H1 (cell line): ENCODE data around the gene SAMD14. TPM values are rescaled to one million over a fixed set of nuclear protein-coding genes. Genes with fewer than 3 reads are reported as not detected.

Source experiments
- CTCF ChIA-PET: fragments of 300-600 bp; sonication (Branson Sonifier 250); formaldehyde crosslinking; loops from one replicate; lab custom pipeline; 2021; ENCODE audit not compliant: partially characterized antibody; lab: Charles Lee
- POLR2A ChIA-PET: fragments of 300-600 bp; sonication (Branson Sonifier 250); formaldehyde crosslinking; loops from one replicate; lab custom pipeline; 2021; ENCODE audit warnings: inconsistent platforms; ENCODE audit not compliant: partially characterized antibody; lab: Charles Lee
- DNase-seq, 2 experiments: peaks; one replicate each; pipeline versions ENCODE4 v3.0.0 to v3.0.0-alpha.2; 2010 to 2022; ENCODE audit warnings: low spot score in 2 of 2, low read depth in 1 of 2, mixed read lengths in 1 of 2
- FAIRE-seq: peaks from 2 replicates; lab custom pipeline; 2011; peaks lifted over from hg19 to GRCh38; lab: Jason Lieb, UNC
- H2AFZ ChIP-seq: 2 replicates; pipeline ENCODE4 v1.8.1; 2012; ENCODE audit warnings: low read length, inconsistent platforms
- H2AK5ac ChIP-seq: 2 replicates; pipeline ENCODE4 v1.6.1; 2013; ENCODE audit warnings: low read depth, low read length
- H2BK120ac ChIP-seq: replicated peaks from 2 replicates; pipeline ENCODE3; 2013; ENCODE audit warnings: low read depth, low read length, inconsistent platforms
- H2BK12ac ChIP-seq: 2 replicates; pipeline ENCODE4 v1.6.1; 2013; ENCODE audit warnings: low read depth, low read length
- H2BK15ac ChIP-seq: 2 replicates; pipeline ENCODE4 v1.6.1; 2013; ENCODE audit warnings: low read length
- H2BK20ac ChIP-seq: 2 replicates; pipeline ENCODE4 v1.6.1; 2013; ENCODE audit warnings: low read length
- H2BK5ac ChIP-seq: 2 replicates; pipeline ENCODE4 v1.6.1; 2013; ENCODE audit warnings: low read depth, low read length
- H3K14ac ChIP-seq: 2 replicates; pipeline ENCODE4 v1.6.1; 2013; ENCODE audit warnings: inconsistent platforms; ENCODE audit not compliant: insufficient read length
- H3K18ac ChIP-seq: 2 replicates; pipeline ENCODE4 v1.6.1; 2013; ENCODE audit warnings: low read length; ENCODE audit errors: extremely low read depth
- H3K23ac ChIP-seq: 2 replicates; pipeline ENCODE4 v1.6.1; 2013; ENCODE audit warnings: inconsistent platforms; ENCODE audit not compliant: insufficient read length
- H3K23me2 ChIP-seq: 2 replicates; pipeline ENCODE4 v1.6.1; 2013; ENCODE audit warnings: low read depth, low read length
- H3K27ac ChIP-seq: 2 replicates; pipeline ENCODE4 v1.6.1; 2011; ENCODE audit warnings: low read depth, low read length, inconsistent platforms
- H3K27me3 ChIP-seq, 4 experiments: replicated peaks in 1 of 4; 1 replicate in 1 of 4; 2 replicates in 3 of 4; pipeline versions ENCODE4 v1.6.1 to v1.8.1; 2011 to 2013; ENCODE audit warnings: low read length in 3 of 4, mild to moderate bottlenecking in 3 of 4, inconsistent platforms in 2 of 4, mixed read lengths in 2 of 4, moderate library complexity in 1 of 4; ENCODE audit not compliant: control insufficient read depth in 3 of 4, insufficient read depth in 3 of 4; ENCODE audit errors: extremely low read depth in 1 of 4
- H3K36me3 ChIP-seq, 4 experiments: 2 replicates each; pipeline versions ENCODE4 v1.6.1 to v1.8.1; 2011 to 2013; ENCODE audit warnings: mild to moderate bottlenecking in 4 of 4, low read length in 3 of 4, moderate library complexity in 2 of 4, control low read depth in 1 of 4, inconsistent platforms in 1 of 4; ENCODE audit not compliant: insufficient read depth in 4 of 4, control insufficient read depth in 2 of 4
- H3K4ac ChIP-seq: replicated peaks from 2 replicates; pipeline ENCODE3; 2013; ENCODE audit warnings: low read length, low read depth, mixed read lengths, inconsistent platforms; ENCODE audit not compliant: insufficient read length
- H3K4me1 ChIP-seq, 4 experiments: replicated peaks in 1 of 4; 1 replicate in 1 of 4; 2 replicates in 3 of 4; pipeline versions ENCODE4 v1.6.1 to v1.8.1; 2011 to 2013; ENCODE audit warnings: low read length in 3 of 4, inconsistent platforms in 2 of 4, mixed read lengths in 1 of 4; ENCODE audit not compliant: insufficient read depth in 4 of 4, control insufficient read depth in 3 of 4
- H3K4me2 ChIP-seq, 2 experiments: 2 replicates each; pipeline versions ENCODE4 v1.6.1 to v1.8.1; 2011 to 2013; ENCODE audit warnings: low read depth in 2 of 2, low read length in 2 of 2, control low read depth in 1 of 2, inconsistent platforms in 1 of 2, mild to moderate bottlenecking in 1 of 2; ENCODE audit not compliant: insufficient read depth in 1 of 2
- H3K4me3 ChIP-seq, 4 experiments: fragments of 200-600, 300-600 bp in 1 of 4; sonication (generic), shearing (Covaris generic), sonication (Bioruptor Twin) in 1 of 4; 2 replicates each; pipeline versions ENCODE4 v1.5.1 to v1.8.1; 2011 to 2016; ENCODE audit warnings: low read length in 4 of 4, low read depth in 3 of 4, control low read depth in 2 of 4, inconsistent platforms in 2 of 4, mild to moderate bottlenecking in 2 of 4, mixed read lengths in 1 of 4, moderate library complexity in 1 of 4; ENCODE audit not compliant: insufficient read depth in 2 of 4; ENCODE audit errors: extremely low read depth in 1 of 4
- H3K56ac ChIP-seq: replicated peaks from 2 replicates; pipeline ENCODE3; 2013; ENCODE audit warnings: low read depth, mild to moderate bottlenecking, mixed read lengths, low read length, inconsistent platforms; ENCODE audit not compliant: insufficient read length
- H3K79me1 ChIP-seq: 2 replicates; pipeline ENCODE4 v1.6.1; 2013; ENCODE audit warnings: low read depth, low read length, control low read depth
- H3K79me2 ChIP-seq, 2 experiments: 2 replicates each; pipeline versions ENCODE4 v1.6.1 to v1.8.1; 2012 to 2013; ENCODE audit warnings: low read length in 2 of 2, mild to moderate bottlenecking in 2 of 2, inconsistent platforms in 1 of 2; ENCODE audit not compliant: insufficient read depth in 2 of 2, control insufficient read depth in 1 of 2
- H3K9ac ChIP-seq, 4 experiments: replicated peaks in 1 of 4; 1 replicate in 1 of 4; 2 replicates in 3 of 4; pipeline versions ENCODE4 v1.6.1 to v1.8.1; 2011 to 2013; ENCODE audit warnings: low read depth in 3 of 4, low read length in 3 of 4, control low read depth in 2 of 4, mild to moderate bottlenecking in 2 of 4, moderate library complexity in 2 of 4, inconsistent platforms in 1 of 4; ENCODE audit errors: extremely low read depth in 1 of 4
- H3K9me3 ChIP-seq, 2 experiments: 2 replicates each; pipeline versions ENCODE4 v1.6.1 to v1.8.1; 2012 to 2013; ENCODE audit warnings: mild to moderate bottlenecking in 2 of 2, moderate library complexity in 2 of 2, control low read depth in 1 of 2, inconsistent platforms in 1 of 2, low read depth in 1 of 2, low read length in 1 of 2, mixed read lengths in 1 of 2; ENCODE audit not compliant: insufficient read depth in 2 of 2
- H4K20me1 ChIP-seq, 2 experiments: replicated peaks in 1 of 2; 2 replicates each; pipeline versions ENCODE3 to v1.8.1; 2011 to 2013; ENCODE audit warnings: inconsistent platforms in 2 of 2, low read length in 2 of 2, mild to moderate bottlenecking in 1 of 2; ENCODE audit not compliant: insufficient read depth in 2 of 2, control insufficient read depth in 1 of 2
- H4K5ac ChIP-seq: 2 replicates; pipeline ENCODE4 v1.6.1; 2013; ENCODE audit warnings: low read length, low read depth, mixed read lengths, inconsistent platforms; ENCODE audit not compliant: insufficient read length
- H4K8ac ChIP-seq: 2 replicates; pipeline ENCODE4 v1.8.0; 2013; ENCODE audit warnings: mild to moderate bottlenecking, moderate library complexity, low read length, inconsistent platforms; ENCODE audit not compliant: insufficient read depth; ENCODE audit errors: extremely low read depth
- H4K91ac ChIP-seq: replicated peaks from 2 replicates; pipeline ENCODE3; 2013; ENCODE audit warnings: low read length, mixed read lengths, inconsistent platforms; ENCODE audit not compliant: insufficient read length
- BACH1 ChIP-seq: IDR thresholded peaks from 2 replicates; pipeline ENCODE4 v1.6.1; 2012; ENCODE audit warnings: low read length, improper control_type of control experiment
- BCL11A ChIP-seq, 2 experiments: IDR thresholded peaks; one replicate each; pipeline ENCODE4 v1.6.1; 2011; ENCODE audit warnings: low read depth in 2 of 2, low read length in 2 of 2, mild to moderate bottlenecking in 2 of 2
- EGR1 ChIP-seq: IDR thresholded peaks from 2 replicates; pipeline ENCODE4 v1.6.1; 2011; ENCODE audit warnings: low read depth, low read length, borderline replicate concordance
- NANOG ChIP-seq: IDR thresholded peaks from 2 replicates; pipeline ENCODE4 v1.6.1; 2011; ENCODE audit warnings: low read length, low read depth, mild to moderate bottlenecking, inconsistent platforms; ENCODE audit not compliant: insufficient read depth, poor library complexity, severe bottlenecking
- RBBP5 ChIP-seq: IDR thresholded peaks from 2 replicates; pipeline ENCODE4 v1.7.1; 2012; ENCODE audit warnings: low read depth, mild to moderate bottlenecking, inconsistent platforms, low read length, moderate library complexity, borderline replicate concordance
- WGBS, 2 experiments: shearing (Covaris generic) in 1 of 2; methylation state at CpG; one replicate each; pipeline versions ENCODE4 v1.1.6 to v1.1.7; 2013 to 2015; ENCODE audit warnings: low lambda C conversion rate in 2 of 2, mixed read lengths in 2 of 2, inconsistent platforms in 1 of 2, low coverage in 1 of 2, missing lambda C conversion rate in 1 of 2; ENCODE audit not compliant: insufficient replicate concordance in 2 of 2, insufficient coverage in 1 of 2, insufficient read length in 1 of 2; ENCODE audit errors: extremely low coverage in 1 of 2, missing lambda C conversion rate in 1 of 2; 5-methylcytosine and 5-hydroxymethylcytosine counted together
- polyA plus RNA-seq, 7 experiments: library from polyadenylated mRNA; depleted of rRNA in 3 of 7; stranded (reverse) in 5 of 7; unstranded in 2 of 7; fragments of >200 nt in 5 of 7; fragments of 200-250 nt in 2 of 7; gene quantifications; 1 replicate in 5 of 7; 2 replicates in 1 of 7; 4 replicates in 1 of 7; pipeline versions ENCODE4 v1.2.1 to v1.2.3, GENCODE V29; 2011 to 2013; ENCODE audit warnings: missing spikeins in 2 of 7, mixed read lengths in 2 of 7
- total RNA-seq: library from RNA; stranded (reverse); fragmentation: NEBNext Ultra II Directional; extraction: Animal tissue kit (Norgen Biotek cat#: 25700); gene quantifications from 2 replicates; pipeline ENCODE4 v1.2.1, GENCODE V29; 2021
- TF ChIP-seq, protein P1 (sequence below): IDR thresholded peaks from 2 replicates; pipeline ENCODE4 v1.6.1; 2011; ENCODE audit warnings: low read length, improper control_type of control experiment

The SAMD14 gene
- total and polyA plus RNA-seq, 2 of the 8 experiments (the other 6 are each of a cell fraction or from before 2014, with no cell fraction given): 5.7 to 5.8 TPM

DNA sequence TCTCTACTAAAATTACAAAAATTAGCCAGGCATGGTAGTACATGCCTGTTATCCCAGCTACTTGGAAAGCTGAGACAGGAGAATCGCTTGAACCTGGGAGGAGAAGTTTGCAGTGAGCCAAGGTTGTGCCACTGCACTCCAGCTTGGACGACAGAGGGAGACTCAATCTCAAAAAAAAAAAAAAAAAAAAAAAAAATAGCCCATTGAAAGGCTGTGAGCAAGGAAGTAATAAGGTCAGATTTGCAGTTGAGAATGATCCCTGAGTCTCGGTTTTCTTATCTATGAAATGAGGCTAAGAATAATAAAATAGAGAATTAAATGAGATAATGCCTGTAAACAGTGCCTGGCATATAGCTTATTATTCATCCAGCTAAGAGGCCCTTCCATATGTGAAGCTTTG, 36.2 kb downstream of the SAMD14 start:
- no peak overlapping the region for H2AFZ ChIP-seq

More for the DNA sequence above, 36.2 kb downstream of the SAMD14 start:
- Histone ChIP-seq H4K20me1 (no peaks in the 10 kb centered on the region), H3K79me2 (peaks cover 0 to 4% of the 10 kb centered on the region in 2 experiments; a peak in 1 of 4 replicates), H2BK120ac (no peak overlapping the region), H4K8ac (no peak overlapping the region), H3K27me3 (peaks cover 0 to 3% (median 0%) of the 10 kb centered on the region in 4 experiments; a peak in 3 of 7 replicates), H3K4me3 (0 out of 8 replicates have a peak overlapping the region, but pooled peaks of 1 of the 4 experiments have one; percentile 81), H3K4me1 (peaks cover 0 to 7% (median 5%) of the 10 kb centered on the region in 4 experiments; a peak in 5 of 7 replicates), H3K56ac (no peak overlapping the region), H3K4me2 (peak overlapping the region in 1 of 2 experiments; percentile 91; a peak in 1 of 4 replicates), H2BK12ac (no peak overlapping the region), H3K14ac (no peak overlapping the region), H3K79me1 (peaks cover 1% of the 10 kb centered on the region), H3K36me3 (peaks cover 0 to 9% (median 0%) of the 10 kb centered on the region in 4 experiments; a peak in 1 of 8 replicates), H2BK15ac (no peak overlapping the region), H3K18ac (no peak overlapping the region), H4K5ac (no peak overlapping the region), H3K9ac (no peak overlapping the region), H4K91ac (no peak overlapping the region), H2AK5ac (no peak overlapping the region), H2BK20ac (no peak overlapping the region), H3K9me3 (no peaks in the 10 kb centered on the region), H3K23me2 (peaks cover 13% of the 10 kb centered on the region), H3K27ac (no peak overlapping the region), H3K4ac (no peak overlapping the region), H2BK5ac (no peak overlapping the region), H3K23ac (no peak overlapping the region)
- WGBS, 2 experiments: 44% methylated on average over 3 of the region's 3 CpGs; no CpG with 5 or more reads in 1 of the 2 experiments
- CTCF ChIA-PET: interaction anchor here (0.6 to 15.7 kb wide), 57 partner anchors 10 to 372 kb away, joined by 3 to 412 read pairs (median 5); partner anchors contain the start of genes COL1A1, ITGA3, SAMD14 and XYLT2
- POLR2A ChIA-PET: interaction anchor here (0.8 to 1.7 kb wide), 5 partner anchors 20 to 65 kb away, joined by 3 to 4 read pairs (median 4); no protein-coding TSS in a partner anchor
- no peak for FAIRE-seq
- TF ChIP-seq RBBP5 (no peak), BACH1 (no peak), NANOG (no peak), EGR1 (no peak), BCL11A (IDR thresholded peaks at IDR 0.05; ENCODE audit: low read depth in 2 of 2, low read length in 2 of 2) (no peak)
- TF ChIP-seq, protein P1, sequence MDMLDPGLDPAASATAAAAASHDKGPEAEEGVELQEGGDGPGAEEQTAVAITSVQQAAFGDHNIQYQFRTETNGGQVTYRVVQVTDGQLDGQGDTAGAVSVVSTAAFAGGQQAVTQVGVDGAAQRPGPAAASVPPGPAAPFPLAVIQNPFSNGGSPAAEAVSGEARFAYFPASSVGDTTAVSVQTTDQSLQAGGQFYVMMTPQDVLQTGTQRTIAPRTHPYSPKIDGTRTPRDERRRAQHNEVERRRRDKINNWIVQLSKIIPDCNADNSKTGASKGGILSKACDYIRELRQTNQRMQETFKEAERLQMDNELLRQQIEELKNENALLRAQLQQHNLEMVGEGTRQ: no peak
- DNase-seq: no peak
